ENCODE data around the gene AUTS2. TPM values are rescaled to one million over a fixed set of nuclear protein-coding genes. Genes with fewer than 3 reads are reported as not detected.

Gene AUTS2
- total RNA-seq, 4 donors from 2014 or later = 29.8 to 114 (median 59.4) TPM

DNA sequence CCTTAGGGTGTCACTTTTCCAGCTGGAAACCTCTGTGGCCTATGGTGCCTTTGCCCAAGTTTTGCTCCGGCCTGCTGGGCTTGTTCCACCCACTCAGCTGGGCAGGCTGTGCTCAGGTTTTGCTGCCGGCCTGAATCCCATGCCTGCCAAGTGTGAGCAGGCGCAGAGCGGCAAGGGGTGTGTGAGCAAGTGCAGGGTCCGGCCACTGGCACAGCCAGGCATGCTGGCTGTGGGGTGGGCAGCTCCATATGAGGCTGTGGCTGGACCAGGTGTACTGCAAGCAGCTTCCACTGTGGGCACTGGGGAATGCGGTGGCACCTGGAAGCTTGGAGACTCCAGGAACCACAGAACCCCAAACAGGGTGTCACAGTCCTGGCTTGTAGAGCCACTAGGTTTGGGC lies 92.1 kb downstream of the AUTS2 start:
- WGBS, 2 donors (ENCODE audit: low coverage in 1 of 2) = 86% methylated on average over 4 of the region's 6 CpGs; no CpG with 5 or more reads in 1 of the 2 donors
- H3K36me3 ChIP-seq = no peaks in the 10 kb centered on the region
- TF ChIP-seq, protein P1, sequence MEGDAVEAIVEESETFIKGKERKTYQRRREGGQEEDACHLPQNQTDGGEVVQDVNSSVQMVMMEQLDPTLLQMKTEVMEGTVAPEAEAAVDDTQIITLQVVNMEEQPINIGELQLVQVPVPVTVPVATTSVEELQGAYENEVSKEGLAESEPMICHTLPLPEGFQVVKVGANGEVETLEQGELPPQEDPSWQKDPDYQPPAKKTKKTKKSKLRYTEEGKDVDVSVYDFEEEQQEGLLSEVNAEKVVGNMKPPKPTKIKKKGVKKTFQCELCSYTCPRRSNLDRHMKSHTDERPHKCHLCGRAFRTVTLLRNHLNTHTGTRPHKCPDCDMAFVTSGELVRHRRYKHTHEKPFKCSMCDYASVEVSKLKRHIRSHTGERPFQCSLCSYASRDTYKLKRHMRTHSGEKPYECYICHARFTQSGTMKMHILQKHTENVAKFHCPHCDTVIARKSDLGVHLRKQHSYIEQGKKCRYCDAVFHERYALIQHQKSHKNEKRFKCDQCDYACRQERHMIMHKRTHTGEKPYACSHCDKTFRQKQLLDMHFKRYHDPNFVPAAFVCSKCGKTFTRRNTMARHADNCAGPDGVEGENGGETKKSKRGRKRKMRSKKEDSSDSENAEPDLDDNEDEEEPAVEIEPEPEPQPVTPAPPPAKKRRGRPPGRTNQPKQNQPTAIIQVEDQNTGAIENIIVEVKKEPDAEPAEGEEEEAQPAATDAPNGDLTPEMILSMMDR (IDR thresholded peaks at IDR 0.05) = no peak
- no peak for TF ChIP-seq POLR2AphosphoS5 (IDR thresholded peaks at IDR 0.05)
- TF ChIP-seq EP300 (IDR thresholded peaks at IDR 0.05; ENCODE audit: low read depth) = no peak
- TF ChIP-seq POLR2A (IDR thresholded peaks at IDR 0.05) = no peak
- no peak overlapping the region for H3K4me3 ChIP-seq
- H3K27me3 ChIP-seq = no peaks in the 10 kb centered on the region
- in situ Hi-C loops (cut with MboI; ENCODE audit: low pct_ligation_motif_present in 1 of 4, low pct_unique_long_range_greater_than_20kb in 1 of 4, low sequenced_read_pairs in 3 of 4) (no loop called here), intact Hi-C loops (cut with DNase I; ENCODE audit: low total_unique reads) (no loop called here)
- peaks cover 0 to under 1% (median 0%) of the 10 kb centered on the region in 4 donors for H3K4me1 ChIP-seq
- no peak overlapping the region for H3K27ac ChIP-seq
- H3K9me3 ChIP-seq = no peaks in the 10 kb centered on the region
- no peak for DNase-seq

DNA sequence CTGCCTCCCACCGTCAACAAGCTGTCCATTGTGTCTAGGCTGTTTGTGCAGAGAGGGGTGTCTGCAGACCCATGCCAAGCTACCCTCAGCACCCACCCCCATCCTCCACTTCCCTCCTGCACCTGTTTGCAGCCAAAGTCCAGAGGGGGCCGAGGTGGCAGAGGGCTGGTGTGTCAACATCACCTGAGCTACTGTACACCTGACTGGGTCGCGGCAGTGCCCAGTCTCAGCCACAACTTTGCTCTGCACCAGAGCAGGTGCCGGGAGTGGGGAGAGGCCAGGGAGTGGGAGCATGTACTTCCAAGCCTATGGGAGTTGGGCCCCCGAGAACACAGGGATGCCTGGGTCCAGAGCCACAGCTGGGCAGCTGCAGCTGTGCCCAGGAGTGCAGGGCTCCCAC lies 93.1 kb downstream of the AUTS2 start:
- Histone ChIP-seq H3K27ac (no peak overlapping the region), H3K36me3 (no peaks in the 10 kb centered on the region), H3K9me3 (no peaks in the 10 kb centered on the region), H3K27me3 (no peaks in the 10 kb centered on the region), H3K4me1 (no peaks in the 10 kb centered on the region), H3K4me3 (no peak overlapping the region)
- 84% methylated on average over 5 of the region's 6 CpGs; no CpG with 5 or more reads in 1 of the 2 donors for WGBS, 2 donors (ENCODE audit: low coverage in 1 of 2)
- TF ChIP-seq EP300 (IDR thresholded peaks at IDR 0.05; ENCODE audit: low read depth) = no peak
- no peak for TF ChIP-seq POLR2AphosphoS5 (IDR thresholded peaks at IDR 0.05)
- TF ChIP-seq, protein P1 (IDR thresholded peaks at IDR 0.05) = no peak
- no peak for TF ChIP-seq POLR2A (IDR thresholded peaks at IDR 0.05)
- DNase-seq = no peak
- in situ Hi-C loops (cut with MboI; ENCODE audit: low pct_ligation_motif_present in 1 of 4, low pct_unique_long_range_greater_than_20kb in 1 of 4, low sequenced_read_pairs in 3 of 4) (no loop called here), intact Hi-C loops (cut with DNase I; ENCODE audit: low total_unique reads) (no loop called here)

DNA sequence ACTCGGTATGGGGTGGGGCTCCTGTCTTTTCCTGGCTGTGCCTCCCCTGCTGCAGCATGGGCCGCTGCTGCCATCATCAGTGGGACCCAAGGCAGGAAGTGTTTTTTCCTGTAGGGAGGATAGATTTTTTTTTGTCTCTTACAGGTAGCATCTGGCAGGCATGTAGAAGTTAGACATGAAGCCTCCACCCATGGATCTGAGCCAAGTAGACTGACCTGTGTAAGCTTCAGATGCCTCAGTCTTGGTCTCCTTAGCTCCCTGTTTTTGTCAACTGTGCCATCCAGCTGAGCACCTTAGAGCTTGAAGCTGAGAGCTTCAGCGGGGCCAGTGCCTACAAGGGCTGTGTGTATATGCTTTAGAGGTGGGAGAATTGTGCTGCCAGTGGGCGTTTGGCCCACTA lies 93.5 kb downstream of the AUTS2 start:
- Histone ChIP-seq H3K27me3 (no peaks in the 10 kb centered on the region), H3K4me1 (no peaks in the 10 kb centered on the region), H3K4me3 (no peak overlapping the region), H3K27ac (no peak overlapping the region), H3K36me3 (no peaks in the 10 kb centered on the region), H3K9me3 (no peaks in the 10 kb centered on the region)
- intact Hi-C loops (cut with DNase I; ENCODE audit: low total_unique reads) (no loop called here), in situ Hi-C loops (cut with MboI; ENCODE audit: low pct_ligation_motif_present in 1 of 4, low pct_unique_long_range_greater_than_20kb in 1 of 4, low sequenced_read_pairs in 3 of 4) (no loop called here)
- DNase-seq = no peak
- TF ChIP-seq, protein P1 (IDR thresholded peaks at IDR 0.05) = no peak
- TF ChIP-seq POLR2AphosphoS5 (IDR thresholded peaks at IDR 0.05) (no peak), POLR2A (IDR thresholded peaks at IDR 0.05) (no peak)
- WGBS, 2 donors (ENCODE audit: low coverage in 1 of 2) = 53% methylated on average over 4 of the region's 4 CpGs; no CpG with 5 or more reads in 1 of the 2 donors

GRCh38 chr7:69692611-69693010 lies 94.3 kb downstream of the AUTS2 start:
- Histone ChIP-seq H3K4me1 (no peaks in the 10 kb centered on the region), H3K9me3 (no peaks in the 10 kb centered on the region), H3K36me3 (no peaks in the 10 kb centered on the region), H3K27me3 (no peaks in the 10 kb centered on the region), H3K4me3 (no peak overlapping the region), H3K27ac (no peak overlapping the region)
- no peak for DNase-seq
- intact Hi-C loops (cut with DNase I; ENCODE audit: low total_unique reads) (no loop called here), in situ Hi-C loops (cut with MboI; ENCODE audit: low pct_ligation_motif_present in 1 of 4, low pct_unique_long_range_greater_than_20kb in 1 of 4, low sequenced_read_pairs in 3 of 4) (no loop called here)
- TF ChIP-seq EP300 (IDR thresholded peaks at IDR 0.05; ENCODE audit: low read depth) = no peak
- no peak for TF ChIP-seq POLR2AphosphoS5 (IDR thresholded peaks at IDR 0.05)
- TF ChIP-seq, protein P1 (IDR thresholded peaks at IDR 0.05) = no peak
- no peak for TF ChIP-seq POLR2A (IDR thresholded peaks at IDR 0.05)
- 74 to 79% methylated on average over 2 to 3 of the region's 3 CpGs for WGBS, 2 donors (ENCODE audit: low coverage in 1 of 2)
